SK-N-SH treated with all-trans-retinoic acid at 6 μM for 48 hours (cell line): Measurements from ENCODE around the gene RAPSN.

Experiments used
- ATAC-seq: fragments of 200-7000 bp; cut with Tn5 transposase; 3 replicates; pipeline ENCODE4 v1.9.1; 2020; ENCODE audit warnings: mild to moderate bottlenecking, moderate library complexity
- ARNTL ChIP-seq: fragments of 450-650 bp; formaldehyde crosslinking; IDR thresholded peaks from 2 replicates; pipeline ENCODE4 v1.5.0; 2020; ENCODE audit warnings: low read depth, mild to moderate bottlenecking, moderate library complexity, borderline replicate concordance
- BACH2 ChIP-seq: fragments of 250-450 bp; sonication (Bioruptor Pico); IDR thresholded peaks from 2 replicates; pipeline ENCODE4 v1.9.0; 2021; ENCODE audit warnings: mild to moderate bottlenecking, borderline replicate concordance
- ESRRG ChIP-seq: fragments of 250-450 bp; sonication (Bioruptor Pico); IDR thresholded peaks from 2 replicates; pipeline ENCODE4 v1.6.1; 2021; ENCODE audit warnings: mild to moderate bottlenecking
- GLIS3 ChIP-seq: fragments of 250-450 bp; sonication (Bioruptor Pico); IDR thresholded peaks from 2 replicates; pipeline ENCODE4 v1.5.0; 2020; ENCODE audit warnings: mild to moderate bottlenecking, moderate library complexity
- ISL1 ChIP-seq: fragments of 250-450 bp; sonication (Bioruptor Pico); IDR thresholded peaks from 2 replicates; pipeline ENCODE4 v2.1.2; 2022; ENCODE audit warnings: mild to moderate bottlenecking, moderate library complexity
- OSR1 ChIP-seq: fragments of 250-450 bp; sonication (Bioruptor Pico); IDR thresholded peaks from 2 replicates; pipeline ENCODE4 v1.8.0; 2022; ENCODE audit warnings: moderate library complexity, mild to moderate bottlenecking, inconsistent platforms
- TCF4 ChIP-seq: fragments of 250-450 bp; sonication (Bioruptor Pico); IDR thresholded peaks from 2 replicates; pipeline ENCODE4 v1.8.0; 2021; ENCODE audit warnings: mild to moderate bottlenecking, moderate library complexity, borderline replicate concordance
- TOX ChIP-seq: fragments of 250-450 bp; sonication (Bioruptor Pico); IDR thresholded peaks from 2 replicates; pipeline ENCODE4 v1.8.0; 2021; ENCODE audit warnings: mild to moderate bottlenecking, moderate library complexity, borderline replicate concordance
- ZC3H10 ChIP-seq: fragments of 250-450 bp; sonication (Bioruptor Pico); IDR thresholded peaks from 2 replicates; pipeline ENCODE4 v1.5.1; 2021; ENCODE audit warnings: mild to moderate bottlenecking, moderate library complexity
- ZFP3 ChIP-seq: fragments of 250-450 bp; sonication (Bioruptor Pico); IDR thresholded peaks from 2 replicates; pipeline ENCODE4 v1.5.0; 2020; ENCODE audit warnings: mild to moderate bottlenecking, moderate library complexity
- ZNF565 ChIP-seq: fragments of 450-650 bp; formaldehyde crosslinking; conservative IDR thresholded peaks from 2 replicates; pipeline ENCODE4 v1.5.0; 2020; ENCODE audit warnings: low read depth, mild to moderate bottlenecking, moderate library complexity
- ZNF70 ChIP-seq: fragments of 450-650 bp; formaldehyde crosslinking; IDR thresholded peaks from 2 replicates; pipeline ENCODE4 v1.5.0; 2020; ENCODE audit warnings: mild to moderate bottlenecking, moderate library complexity
- ZNF8 ChIP-seq: fragments of 450-650 bp; formaldehyde crosslinking; IDR thresholded peaks from 2 replicates; pipeline ENCODE4 v1.5.0; 2020; ENCODE audit warnings: mild to moderate bottlenecking, moderate library complexity
- TF ChIP-seq, protein P1 (sequence below): fragments of 250-450 bp; sonication (Bioruptor Pico); IDR thresholded peaks from 2 replicates; pipeline ENCODE4 v1.5.1; 2020; ENCODE audit warnings: low read depth, mild to moderate bottlenecking, moderate library complexity
- TF ChIP-seq, protein P2 (sequence below): fragments of 250-450 bp; sonication (Bioruptor Pico); IDR thresholded peaks from 2 replicates; pipeline ENCODE4 v1.8.0; 2020; ENCODE audit warnings: mild to moderate bottlenecking, moderate library complexity, borderline replicate concordance
- TF ChIP-seq, protein P3 (sequence below): fragments of 250-450 bp; sonication (Bioruptor Pico); IDR thresholded peaks from 2 replicates; pipeline ENCODE4 v1.5.1; 2021; ENCODE audit warnings: mild to moderate bottlenecking, moderate library complexity
- TF ChIP-seq, protein P4 (sequence below): fragments of 250-450 bp; sonication (Bioruptor Pico); IDR thresholded peaks from 2 replicates; pipeline ENCODE4 v1.8.0; 2021; ENCODE audit warnings: low read depth, mild to moderate bottlenecking, moderate library complexity, borderline replicate concordance
- TF ChIP-seq, protein P5 (sequence below): fragments of 250-450 bp; sonication (Bioruptor Pico); IDR thresholded peaks from 2 replicates; pipeline ENCODE4 v1.5.0; 2020; ENCODE audit warnings: mild to moderate bottlenecking, moderate library complexity

Gene RAPSN

DNA sequence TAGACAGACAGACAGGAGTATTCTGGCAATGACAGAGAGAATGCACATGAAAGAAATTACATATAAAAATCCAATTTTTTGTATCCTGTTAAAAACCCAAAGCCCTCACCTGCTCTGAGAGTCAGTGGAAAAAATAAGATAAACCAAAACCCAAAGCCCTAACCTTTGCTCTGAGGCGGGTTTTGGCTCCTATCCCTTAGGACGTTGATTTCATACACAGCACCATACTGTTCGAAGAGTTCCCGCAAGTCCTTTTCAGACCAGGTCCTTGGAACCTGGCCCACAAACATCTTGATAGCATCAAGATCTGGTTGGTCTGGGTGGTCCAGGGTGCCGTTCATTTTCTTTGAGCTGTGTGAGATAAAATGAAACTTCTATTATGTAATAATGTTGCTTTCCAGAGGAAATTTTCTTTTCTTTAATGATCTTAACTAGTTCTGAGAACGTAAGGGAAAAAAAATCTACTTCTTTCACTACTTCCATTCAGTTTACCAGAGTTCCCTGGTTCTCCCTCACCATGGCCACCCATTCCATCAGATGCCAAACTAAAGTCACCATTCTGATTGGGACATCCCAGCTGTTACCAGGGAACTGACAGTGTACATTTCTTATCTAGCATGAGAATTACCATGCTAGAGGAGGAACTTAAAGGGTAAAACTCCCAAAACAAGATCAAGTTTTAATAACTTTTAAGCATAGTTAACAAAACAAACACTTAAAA is 39.9 kb upstream of the RAPSN start:
- no peak for ATAC-seq

DNA sequence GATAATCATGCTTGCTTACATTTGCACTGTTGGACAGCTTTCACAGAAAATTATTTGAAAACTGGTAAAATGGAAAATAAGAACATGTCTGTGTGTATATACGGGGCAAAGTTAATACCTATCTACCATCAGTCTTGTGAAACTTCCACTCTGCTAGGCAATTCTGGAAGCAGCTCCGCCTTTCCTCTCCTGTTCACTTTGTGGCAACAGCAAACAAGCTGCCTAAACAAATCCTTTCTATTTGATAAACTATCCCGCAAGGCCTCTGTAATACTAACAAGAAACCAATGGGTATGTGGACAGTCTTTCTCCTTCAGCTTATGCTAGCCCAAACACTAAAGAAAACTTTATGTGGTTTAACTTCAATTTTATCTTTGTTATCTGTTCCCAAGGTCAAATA is 39.2 kb upstream of the RAPSN start:
- TF ChIP-seq ZC3H10 (CRISPR knock-in tag) = no peak
- TF ChIP-seq TOX (CRISPR knock-in tag) = no peak
- TF ChIP-seq, protein P1, sequence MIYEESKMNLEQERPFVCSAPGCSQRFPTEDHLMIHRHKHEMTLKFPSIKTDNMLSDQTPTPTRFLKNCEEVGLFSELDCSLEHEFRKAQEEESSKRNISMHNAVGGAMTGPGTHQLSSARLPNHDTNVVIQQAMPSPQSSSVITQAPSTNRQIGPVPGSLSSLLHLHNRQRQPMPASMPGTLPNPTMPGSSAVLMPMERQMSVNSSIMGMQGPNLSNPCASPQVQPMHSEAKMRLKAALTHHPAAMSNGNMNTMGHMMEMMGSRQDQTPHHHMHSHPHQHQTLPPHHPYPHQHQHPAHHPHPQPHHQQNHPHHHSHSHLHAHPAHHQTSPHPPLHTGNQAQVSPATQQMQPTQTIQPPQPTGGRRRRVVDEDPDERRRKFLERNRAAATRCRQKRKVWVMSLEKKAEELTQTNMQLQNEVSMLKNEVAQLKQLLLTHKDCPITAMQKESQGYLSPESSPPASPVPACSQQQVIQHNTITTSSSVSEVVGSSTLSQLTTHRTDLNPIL (CRISPR knock-in tag) = no peak
- TF ChIP-seq BACH2 (CRISPR knock-in tag) = no peak
- no peak for TF ChIP-seq GLIS3
- ATAC-seq = no peak

More for the DNA sequence above, 39.9 kb upstream of the RAPSN start:
- TF ChIP-seq ESRRG (CRISPR knock-in tag) (no peak), ZNF70 (CRISPR knock-in tag) (no peak), ZFP3 (no peak), BACH2 (CRISPR knock-in tag) (no peak), OSR1 (CRISPR knock-in tag) (no peak), ZNF565 (CRISPR knock-in tag) (no peak)
- TF ChIP-seq, protein P1 (CRISPR knock-in tag) = no peak
- TF ChIP-seq, protein P2, sequence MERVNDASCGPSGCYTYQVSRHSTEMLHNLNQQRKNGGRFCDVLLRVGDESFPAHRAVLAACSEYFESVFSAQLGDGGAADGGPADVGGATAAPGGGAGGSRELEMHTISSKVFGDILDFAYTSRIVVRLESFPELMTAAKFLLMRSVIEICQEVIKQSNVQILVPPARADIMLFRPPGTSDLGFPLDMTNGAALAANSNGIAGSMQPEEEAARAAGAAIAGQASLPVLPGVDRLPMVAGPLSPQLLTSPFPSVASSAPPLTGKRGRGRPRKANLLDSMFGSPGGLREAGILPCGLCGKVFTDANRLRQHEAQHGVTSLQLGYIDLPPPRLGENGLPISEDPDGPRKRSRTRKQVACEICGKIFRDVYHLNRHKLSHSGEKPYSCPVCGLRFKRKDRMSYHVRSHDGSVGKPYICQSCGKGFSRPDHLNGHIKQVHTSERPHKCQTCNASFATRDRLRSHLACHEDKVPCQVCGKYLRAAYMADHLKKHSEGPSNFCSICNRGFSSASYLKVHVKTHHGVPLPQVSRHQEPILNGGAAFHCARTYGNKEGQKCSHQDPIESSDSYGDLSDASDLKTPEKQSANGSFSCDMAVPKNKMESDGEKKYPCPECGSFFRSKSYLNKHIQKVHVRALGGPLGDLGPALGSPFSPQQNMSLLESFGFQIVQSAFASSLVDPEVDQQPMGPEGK = no peak
- TF ChIP-seq, all 23 proteins: peak for 0

DNA sequence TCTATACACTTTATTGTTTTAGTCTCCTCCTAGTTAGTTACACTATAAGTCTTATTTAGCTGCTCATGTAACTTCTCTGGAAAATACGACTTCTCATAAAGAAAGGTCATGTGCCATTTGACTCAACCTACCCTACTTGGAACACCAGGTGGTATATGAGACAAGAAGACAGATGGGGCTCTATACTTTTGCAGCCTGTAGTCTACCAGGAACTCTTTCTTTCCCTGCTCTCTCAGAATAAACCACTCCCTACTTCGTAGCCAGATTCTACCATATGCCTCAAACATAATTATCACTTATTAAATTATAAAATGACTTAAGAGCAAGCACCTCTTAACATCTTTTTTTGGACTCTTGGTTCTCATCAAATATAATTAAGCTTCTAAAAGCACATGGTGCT is 38.5 kb upstream of the RAPSN start:
- TF ChIP-seq TCF4 (CRISPR knock-in tag) (peak; percentile 40; the same call in 1 of the 2 replicates), ZNF8 (CRISPR knock-in tag) (no peak), ISL1 (peak; percentile 31)
- TF ChIP-seq, protein P1 (CRISPR knock-in tag) = no peak
- ATAC-seq = no peak

DNA sequence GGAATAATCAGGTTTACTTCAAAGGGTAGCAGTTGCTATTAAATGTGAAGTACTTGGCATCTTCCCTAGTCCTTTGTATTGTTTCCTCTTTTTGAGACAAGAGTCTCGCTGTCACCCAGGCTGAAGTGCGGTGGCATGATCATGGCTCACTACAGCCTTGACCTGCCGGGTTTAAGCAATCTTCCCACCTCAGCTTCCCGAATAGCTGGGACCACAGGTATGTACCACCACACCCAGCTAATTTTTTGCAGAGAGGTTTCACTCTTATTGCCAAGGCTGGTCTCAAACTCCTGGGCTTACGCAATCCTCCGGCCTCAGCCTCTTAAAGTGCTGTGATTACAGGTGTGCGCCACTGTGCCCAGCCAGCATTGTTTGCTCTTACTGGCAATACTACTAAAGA is 36.2 kb upstream of the RAPSN start:
- no peak for ATAC-seq
- TF ChIP-seq ZC3H10 (CRISPR knock-in tag) (no peak), ARNTL (CRISPR knock-in tag) (no peak), TOX (CRISPR knock-in tag) (no peak), ESRRG (CRISPR knock-in tag) (no peak), ISL1 (no peak), ZNF70 (CRISPR knock-in tag) (no peak), ZNF565 (CRISPR knock-in tag) (no peak), ZNF8 (CRISPR knock-in tag) (no peak), OSR1 (CRISPR knock-in tag) (no peak)
- TF ChIP-seq, protein P3, sequence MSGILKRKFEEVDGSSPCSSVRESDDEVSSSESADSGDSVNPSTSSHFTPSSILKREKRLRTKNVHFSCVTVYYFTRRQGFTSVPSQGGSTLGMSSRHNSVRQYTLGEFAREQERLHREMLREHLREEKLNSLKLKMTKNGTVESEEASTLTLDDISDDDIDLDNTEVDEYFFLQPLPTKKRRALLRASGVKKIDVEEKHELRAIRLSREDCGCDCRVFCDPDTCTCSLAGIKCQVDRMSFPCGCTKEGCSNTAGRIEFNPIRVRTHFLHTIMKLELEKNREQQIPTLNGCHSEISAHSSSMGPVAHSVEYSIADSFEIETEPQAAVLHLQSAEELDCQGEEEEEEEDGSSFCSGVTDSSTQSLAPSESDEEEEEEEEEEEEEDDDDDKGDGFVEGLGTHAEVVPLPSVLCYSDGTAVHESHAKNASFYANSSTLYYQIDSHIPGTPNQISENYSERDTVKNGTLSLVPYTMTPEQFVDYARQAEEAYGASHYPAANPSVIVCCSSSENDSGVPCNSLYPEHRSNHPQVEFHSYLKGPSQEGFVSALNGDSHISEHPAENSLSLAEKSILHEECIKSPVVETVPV (CRISPR knock-in tag) = no peak
- TF ChIP-seq, protein P1 (CRISPR knock-in tag) = no peak
- TF ChIP-seq, protein P4, sequence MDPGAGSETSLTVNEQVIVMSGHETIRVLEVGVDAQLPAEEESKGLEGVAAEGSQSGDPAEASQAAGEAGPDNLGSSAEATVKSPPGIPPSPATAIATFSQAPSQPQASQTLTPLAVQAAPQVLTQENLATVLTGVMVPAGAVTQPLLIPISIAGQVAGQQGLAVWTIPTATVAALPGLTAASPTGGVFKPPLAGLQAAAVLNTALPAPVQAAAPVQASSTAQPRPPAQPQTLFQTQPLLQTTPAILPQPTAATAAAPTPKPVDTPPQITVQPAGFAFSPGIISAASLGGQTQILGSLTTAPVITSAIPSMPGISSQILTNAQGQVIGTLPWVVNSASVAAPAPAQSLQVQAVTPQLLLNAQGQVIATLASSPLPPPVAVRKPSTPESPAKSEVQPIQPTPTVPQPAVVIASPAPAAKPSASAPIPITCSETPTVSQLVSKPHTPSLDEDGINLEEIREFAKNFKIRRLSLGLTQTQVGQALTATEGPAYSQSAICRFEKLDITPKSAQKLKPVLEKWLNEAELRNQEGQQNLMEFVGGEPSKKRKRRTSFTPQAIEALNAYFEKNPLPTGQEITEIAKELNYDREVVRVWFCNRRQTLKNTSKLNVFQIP (CRISPR knock-in tag) = no peak
- TF ChIP-seq, protein P5, sequence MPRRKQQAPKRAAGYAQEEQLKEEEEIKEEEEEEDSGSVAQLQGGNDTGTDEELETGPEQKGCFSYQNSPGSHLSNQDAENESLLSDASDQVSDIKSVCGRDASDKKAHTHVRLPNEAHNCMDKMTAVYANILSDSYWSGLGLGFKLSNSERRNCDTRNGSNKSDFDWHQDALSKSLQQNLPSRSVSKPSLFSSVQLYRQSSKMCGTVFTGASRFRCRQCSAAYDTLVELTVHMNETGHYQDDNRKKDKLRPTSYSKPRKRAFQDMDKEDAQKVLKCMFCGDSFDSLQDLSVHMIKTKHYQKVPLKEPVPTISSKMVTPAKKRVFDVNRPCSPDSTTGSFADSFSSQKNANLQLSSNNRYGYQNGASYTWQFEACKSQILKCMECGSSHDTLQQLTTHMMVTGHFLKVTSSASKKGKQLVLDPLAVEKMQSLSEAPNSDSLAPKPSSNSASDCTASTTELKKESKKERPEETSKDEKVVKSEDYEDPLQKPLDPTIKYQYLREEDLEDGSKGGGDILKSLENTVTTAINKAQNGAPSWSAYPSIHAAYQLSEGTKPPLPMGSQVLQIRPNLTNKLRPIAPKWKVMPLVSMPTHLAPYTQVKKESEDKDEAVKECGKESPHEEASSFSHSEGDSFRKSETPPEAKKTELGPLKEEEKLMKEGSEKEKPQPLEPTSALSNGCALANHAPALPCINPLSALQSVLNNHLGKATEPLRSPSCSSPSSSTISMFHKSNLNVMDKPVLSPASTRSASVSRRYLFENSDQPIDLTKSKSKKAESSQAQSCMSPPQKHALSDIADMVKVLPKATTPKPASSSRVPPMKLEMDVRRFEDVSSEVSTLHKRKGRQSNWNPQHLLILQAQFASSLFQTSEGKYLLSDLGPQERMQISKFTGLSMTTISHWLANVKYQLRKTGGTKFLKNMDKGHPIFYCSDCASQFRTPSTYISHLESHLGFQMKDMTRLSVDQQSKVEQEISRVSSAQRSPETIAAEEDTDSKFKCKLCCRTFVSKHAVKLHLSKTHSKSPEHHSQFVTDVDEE (CRISPR knock-in tag) = no peak
